ENCODE measurements around the gene MTCL1. TPM values are rescaled to one million over a fixed set of nuclear protein-coding genes. Genes with fewer than 3 reads are reported as not detected.

MTCL1 gene
- total and polyA plus RNA-seq, 9 of the 15 experiments (the other 6 are each of a cell fraction or from before 2014, with no cell fraction given) = 0.21 to 7.4 (median 3.7) TPM

DNA sequence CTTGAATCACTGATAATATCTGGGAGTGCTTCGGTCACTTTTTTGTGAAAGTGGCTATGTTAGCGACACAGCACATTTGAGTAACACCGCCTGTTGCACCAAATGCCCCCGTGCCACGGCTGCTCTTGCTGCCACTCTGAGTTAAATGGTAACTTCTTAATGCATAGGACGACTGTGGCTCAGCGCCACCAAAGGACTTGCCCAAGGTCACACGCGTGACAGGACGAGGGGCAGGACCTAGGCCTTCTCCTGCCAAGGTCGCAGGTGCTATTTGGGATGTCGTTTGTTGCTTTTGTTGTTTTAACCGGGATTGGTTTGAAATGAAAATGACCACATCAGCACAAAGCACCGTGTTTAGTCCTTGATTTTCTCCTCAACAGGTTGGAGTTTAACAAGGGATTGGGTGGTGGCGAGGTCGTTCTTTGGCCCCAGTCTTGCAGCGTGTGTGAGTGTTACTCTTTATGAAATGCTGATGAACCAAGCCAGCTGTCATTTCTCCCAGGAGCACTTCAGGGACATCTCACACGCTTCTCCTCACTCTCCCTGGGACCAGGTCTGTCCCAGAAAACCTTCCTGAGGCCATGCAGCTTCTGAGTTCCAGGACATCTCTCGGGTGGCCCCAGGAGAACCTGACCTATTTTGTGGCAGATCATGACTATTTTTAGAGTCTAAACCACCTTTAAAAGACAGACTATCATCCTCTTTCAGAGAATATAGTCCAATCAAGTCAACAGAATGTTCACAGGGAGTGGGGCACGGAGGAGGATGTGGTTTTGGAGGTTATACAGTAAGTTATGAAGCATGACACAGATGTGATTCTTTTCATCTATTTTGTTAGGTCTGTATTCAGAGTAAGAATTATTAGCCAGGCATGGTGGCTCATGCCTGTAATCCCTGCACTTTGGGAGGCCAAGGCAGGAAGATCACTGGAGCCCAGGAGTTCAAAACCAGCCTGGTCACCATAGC is 49.9 kb downstream of the MTCL1 start:
- peaks cover 4 to 5% of the 10 kb centered on the region in 2 experiments; a peak in 2 of 5 replicates for H3K4me1 ChIP-seq (replicated peaks in 1 of 2; ENCODE audit: control insufficient read depth in 2 of 2, insufficient read depth in 2 of 2, low read length in 2 of 2)
- DNase-seq (ENCODE audit: extremely low read depth in 1 of 4, low spot score in 3 of 4) = no peak
- no peaks in the 10 kb centered on the region for H3K36me3 ChIP-seq (ENCODE audit: control insufficient read depth, insufficient read depth, low read length)
- TF ChIP-seq ZNF316 (IDR thresholded peaks at IDR 0.05) (peak; percentile 58), C11orf30 (IDR thresholded peaks at IDR 0.05; ENCODE audit: low read depth) (peak; percentile 42; the same call in 1 of the 2 replicates), MAFG (tag; conservative IDR thresholded peaks at IDR 0.05) (0 out of 2 replicates have a peak, but pooled peaks have one; percentile 23)
- TF ChIP-seq, protein P1, sequence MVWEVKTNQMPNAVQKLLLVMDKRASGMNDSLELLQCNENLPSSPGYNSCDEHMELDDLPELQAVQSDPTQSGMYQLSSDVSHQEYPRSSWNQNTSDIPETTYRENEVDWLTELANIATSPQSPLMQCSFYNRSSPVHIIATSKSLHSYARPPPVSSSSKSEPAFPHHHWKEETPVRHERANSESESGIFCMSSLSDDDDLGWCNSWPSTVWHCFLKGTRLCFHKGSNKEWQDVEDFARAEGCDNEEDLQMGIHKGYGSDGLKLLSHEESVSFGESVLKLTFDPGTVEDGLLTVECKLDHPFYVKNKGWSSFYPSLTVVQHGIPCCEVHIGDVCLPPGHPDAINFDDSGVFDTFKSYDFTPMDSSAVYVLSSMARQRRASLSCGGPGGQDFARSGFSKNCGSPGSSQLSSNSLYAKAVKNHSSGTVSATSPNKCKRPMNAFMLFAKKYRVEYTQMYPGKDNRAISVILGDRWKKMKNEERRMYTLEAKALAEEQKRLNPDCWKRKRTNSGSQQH (CRISPR knock-in tag; IDR thresholded peaks at IDR 0.05) = no peak
- TF ChIP-seq, protein P2, sequence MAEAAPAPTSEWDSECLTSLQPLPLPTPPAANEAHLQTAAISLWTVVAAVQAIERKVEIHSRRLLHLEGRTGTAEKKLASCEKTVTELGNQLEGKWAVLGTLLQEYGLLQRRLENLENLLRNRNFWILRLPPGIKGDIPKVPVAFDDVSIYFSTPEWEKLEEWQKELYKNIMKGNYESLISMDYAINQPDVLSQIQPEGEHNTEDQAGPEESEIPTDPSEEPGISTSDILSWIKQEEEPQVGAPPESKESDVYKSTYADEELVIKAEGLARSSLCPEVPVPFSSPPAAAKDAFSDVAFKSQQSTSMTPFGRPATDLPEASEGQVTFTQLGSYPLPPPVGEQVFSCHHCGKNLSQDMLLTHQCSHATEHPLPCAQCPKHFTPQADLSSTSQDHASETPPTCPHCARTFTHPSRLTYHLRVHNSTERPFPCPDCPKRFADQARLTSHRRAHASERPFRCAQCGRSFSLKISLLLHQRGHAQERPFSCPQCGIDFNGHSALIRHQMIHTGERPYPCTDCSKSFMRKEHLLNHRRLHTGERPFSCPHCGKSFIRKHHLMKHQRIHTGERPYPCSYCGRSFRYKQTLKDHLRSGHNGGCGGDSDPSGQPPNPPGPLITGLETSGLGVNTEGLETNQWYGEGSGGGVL (CRISPR knock-in tag; IDR thresholded peaks at IDR 0.05) = no peak
- no peak overlapping the region for H3K27ac ChIP-seq (ENCODE audit: extremely low read depth, low read depth, low read length)
- no peaks in the 10 kb centered on the region for H3K9me3 ChIP-seq (replicated peaks; ENCODE audit: control insufficient read depth, insufficient read depth, low read depth, low read length)
- FAIRE-seq = no peak
- no peak overlapping the region for H2AFZ ChIP-seq (ENCODE audit: low read depth, low read length)
- 27% methylated on average over 20 of the region's 20 CpGs for WGBS (ENCODE audit: insufficient coverage, low coverage, missing lambda C conversion rate)
- H3K9me1 ChIP-seq (ENCODE audit: control insufficient read depth, insufficient read depth, low read length) = peaks cover 7% of the 10 kb centered on the region
- no peak overlapping the region for H3K9ac ChIP-seq (ENCODE audit: insufficient read depth in 1 of 2, low read depth in 2 of 2, low read length in 2 of 2)
- no peaks in the 10 kb centered on the region for H4K20me1 ChIP-seq (replicated peaks; ENCODE audit: control insufficient read depth, insufficient read depth, low read length)
- CTCF ChIA-PET (ENCODE audit: low intra/inter-chr PET ratio) = no interaction called here
- ATAC-seq = no peak
- no peak overlapping the region for H3K4me3 ChIP-seq
- peaks cover 0 to 6% of the 10 kb centered on the region in 2 experiments; a peak in 4 of 5 replicates for H3K27me3 ChIP-seq (ENCODE audit: control insufficient read depth in 2 of 2, insufficient read depth in 2 of 2, low read length in 2 of 2)
- POLR2A ChIA-PET = interaction anchor here (0.5 kb wide), 1 partner anchor 62 kb away, joined by 3 read pairs; no protein-coding TSS in a partner anchor
- H3K79me2 ChIP-seq (ENCODE audit: control insufficient read depth, insufficient read depth, low read length) = no peaks in the 10 kb centered on the region
- H3K4me2 ChIP-seq (ENCODE audit: insufficient read depth, low read length) = no peak overlapping the region
- in situ Hi-C loops (cut with MboI) = no loop called here
- no TSS peak for BruUV-seq (replicated peaks)
- intact Hi-C loops (cut with micrococcal nuclease) = no loop called here

Data from K562 (cell line).